Activated T-helper 1 cell treated with anti-CD3 and anti-CD28 coated beads, Interleukin-12 subunit alpha, Interleukin-12 subunit beta, Interleukin-2, Interleukin-4 antibody, amounts not matched to agents 30 ng/mL and 10 ng/mL and 1 ng/mL, durations not matched to agents 14 hours and 24 hours and 36 hours (primary cell): Measurements from ENCODE around the gene HSPG2. TPM values are rescaled to one million over a fixed set of nuclear protein-coding genes. Genes with fewer than 3 reads are reported as not detected.
A peak's percentile ranks its signal among the peaks of the same experiment; 100 is the strongest.

Experiments used
- DNase-seq: peaks from one replicate; pipeline ENCODE4 v3.0.0; 2021; ENCODE audit warnings: low spot score
- H3K27ac Mint-ChIP-seq: one replicate; pipeline ENCODE4 v1.8.0; 2021; ENCODE audit warnings: mild to moderate bottlenecking, mixed read lengths
- H3K27me3 Mint-ChIP-seq: one replicate; pipeline ENCODE4 v1.8.0; 2022; ENCODE audit warnings: mild to moderate bottlenecking, moderate library complexity, mixed read lengths; ENCODE audit not compliant: insufficient read depth
- H3K36me3 Mint-ChIP-seq: one replicate; pipeline ENCODE4 v1.8.0; 2021; ENCODE audit warnings: low read depth, mixed read lengths
- H3K4me1 Mint-ChIP-seq: one replicate; pipeline ENCODE4 v1.8.0; 2021; ENCODE audit warnings: low read depth, mixed read lengths
- H3K4me3 Mint-ChIP-seq: one replicate; pipeline ENCODE4 v1.8.0; 2021; ENCODE audit warnings: mild to moderate bottlenecking, moderate library complexity, mixed read lengths
- H3K9me3 Mint-ChIP-seq: one replicate; pipeline ENCODE4 v1.8.0; 2021; ENCODE audit warnings: mixed read lengths
- intact Hi-C: fragments of 100-400 bp; cut with micrococcal nuclease; formaldehyde crosslinking; loops from one replicate; pipeline ENCODE4 v1.15.1; 2024
- total RNA-seq: library from RNA; stranded (reverse); gene quantifications from 2 replicates; pipeline ENCODE4 v1.2.3, GENCODE V29; 2022

The HSPG2 gene
- total RNA-seq, 1 donor from 2014 or later = 2.4 TPM

GRCh38 chr1:21880619-21880970 is 56.5 kb downstream of the HSPG2 start:
- intact Hi-C loops = no loop called here
- no peaks in the 10 kb centered on the region for H3K9me3 Mint-ChIP-seq
- no peak for DNase-seq
- H3K36me3 Mint-ChIP-seq = no peaks in the 10 kb centered on the region
- no peak overlapping the region for H3K4me3 Mint-ChIP-seq
- no peaks in the 10 kb centered on the region for H3K27me3 Mint-ChIP-seq
- H3K4me1 Mint-ChIP-seq = no peaks in the 10 kb centered on the region
- H3K27ac Mint-ChIP-seq = no peak overlapping the region

DNA sequence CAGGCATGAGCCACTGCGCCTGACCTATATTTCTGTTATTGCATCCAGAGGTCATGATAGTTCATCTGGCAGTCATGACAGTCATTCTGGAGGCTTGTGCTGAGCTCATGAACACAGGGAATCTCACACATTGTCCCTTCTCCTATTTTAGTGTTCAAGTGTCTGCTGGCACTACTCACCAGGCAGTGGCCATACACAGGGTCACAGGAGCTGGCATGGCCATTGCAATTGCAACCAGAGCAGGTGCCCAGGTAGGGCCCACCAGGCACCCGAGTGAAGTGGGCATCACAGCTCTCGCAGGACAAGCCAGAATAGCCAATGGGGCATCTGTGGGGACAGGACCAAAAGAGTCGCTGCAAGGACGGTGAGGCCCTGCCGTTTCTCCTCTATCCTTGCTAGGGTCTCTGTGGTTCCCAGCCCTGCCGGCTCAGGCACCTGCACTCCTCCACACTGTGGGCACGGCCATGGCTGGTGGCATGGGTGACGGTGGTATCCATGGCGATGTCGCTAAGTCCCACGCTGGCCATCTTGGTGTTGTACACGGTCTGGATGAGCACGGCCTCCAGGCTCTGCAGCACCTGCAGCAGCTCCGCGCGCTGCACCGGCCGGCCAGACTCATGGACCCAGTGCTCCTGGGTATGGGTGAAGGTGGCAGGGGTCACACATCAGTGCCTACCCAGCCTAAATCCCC is 57.0 kb downstream of the HSPG2 start:
- intact Hi-C loops = no loop called here
- Mint-ChIP-seq H3K27me3 (no peaks in the 10 kb centered on the region), H3K36me3 (no peaks in the 10 kb centered on the region), H3K4me3 (no peak overlapping the region), H3K9me3 (no peaks in the 10 kb centered on the region), H3K4me1 (no peaks in the 10 kb centered on the region), H3K27ac (no peak overlapping the region)
- no peak for DNase-seq

DNA sequence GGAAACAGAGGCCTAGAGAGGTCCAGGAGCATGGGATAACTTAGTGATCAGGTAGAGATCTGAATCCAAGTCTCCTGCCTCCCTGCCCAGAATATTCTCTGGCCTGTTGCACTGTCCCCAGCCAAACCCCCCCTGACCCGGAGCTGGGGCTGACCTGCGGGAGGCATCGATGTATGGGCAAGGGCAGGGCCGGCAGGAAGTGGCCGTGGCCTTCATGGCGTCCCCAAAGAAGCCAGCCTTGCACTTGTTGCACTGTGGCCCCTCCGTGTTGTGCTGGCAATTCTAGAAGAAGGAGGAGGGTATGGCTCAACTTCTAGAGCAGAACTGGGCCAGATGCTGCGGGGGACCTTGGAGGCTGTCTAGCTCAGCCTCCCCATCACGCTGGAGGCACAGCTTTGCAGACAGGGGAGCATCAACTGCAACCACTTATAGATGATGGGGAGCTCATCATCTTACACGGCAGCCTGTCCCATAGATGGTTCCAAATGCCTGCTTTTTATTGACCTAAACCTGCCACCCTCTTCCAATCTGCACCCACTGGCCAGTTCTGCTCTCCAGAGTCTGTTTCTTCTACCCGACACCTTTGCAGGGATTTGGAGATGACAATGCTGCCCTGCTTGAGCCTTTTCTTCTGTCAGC is 58.2 kb downstream of the HSPG2 start:
- Mint-ChIP-seq H3K4me1 (no peaks in the 10 kb centered on the region), H3K4me3 (no peak overlapping the region), H3K36me3 (no peaks in the 10 kb centered on the region), H3K27me3 (no peaks in the 10 kb centered on the region), H3K27ac (no peak overlapping the region), H3K9me3 (no peaks in the 10 kb centered on the region)
- no peak for DNase-seq
- intact Hi-C loops = no loop called here

- H3K27ac Mint-ChIP-seq = no peak overlapping the region
- H3K36me3 Mint-ChIP-seq = no peaks in the 10 kb centered on the region
- intact Hi-C loops = no loop called here
- no peaks in the 10 kb centered on the region for H3K9me3 Mint-ChIP-seq
- H3K4me1 Mint-ChIP-seq = no peaks in the 10 kb centered on the region
- no peak overlapping the region for H3K4me3 Mint-ChIP-seq
- DNase-seq = no peak
- no peaks in the 10 kb centered on the region for H3K27me3 Mint-ChIP-seq
These were observed 58.9 kb downstream of the HSPG2 start for GRCh38 chr1:21878009-21878773.

DNA sequence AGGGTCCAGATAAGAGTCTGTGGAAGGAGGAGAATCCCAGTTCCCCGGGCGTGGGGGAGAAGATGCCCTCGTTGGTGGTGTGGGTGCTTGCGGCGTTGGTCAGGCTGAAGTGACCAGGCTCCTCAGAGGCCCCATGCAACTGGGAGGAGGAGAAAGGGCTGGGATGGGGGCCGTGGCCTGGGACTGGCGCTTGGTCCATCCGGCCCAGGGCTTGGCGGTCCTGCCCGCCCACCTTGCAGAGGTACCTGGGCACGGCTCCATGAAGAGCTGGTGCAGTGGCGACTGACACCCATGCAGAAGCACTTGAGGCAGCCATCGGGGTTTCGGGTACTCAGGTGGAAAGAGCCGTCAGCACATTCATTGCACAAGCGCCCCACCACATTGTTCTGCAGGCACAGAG is 60.8 kb downstream of the HSPG2 start:
- no peak overlapping the region for H3K27ac Mint-ChIP-seq
- no peak for DNase-seq
- H3K9me3 Mint-ChIP-seq = no peaks in the 10 kb centered on the region
- no peaks in the 10 kb centered on the region for H3K36me3 Mint-ChIP-seq
- no peak overlapping the region for H3K4me3 Mint-ChIP-seq
- intact Hi-C loops = no loop called here
- no peaks in the 10 kb centered on the region for H3K27me3 Mint-ChIP-seq
- no peaks in the 10 kb centered on the region for H3K4me1 Mint-ChIP-seq

DNA sequence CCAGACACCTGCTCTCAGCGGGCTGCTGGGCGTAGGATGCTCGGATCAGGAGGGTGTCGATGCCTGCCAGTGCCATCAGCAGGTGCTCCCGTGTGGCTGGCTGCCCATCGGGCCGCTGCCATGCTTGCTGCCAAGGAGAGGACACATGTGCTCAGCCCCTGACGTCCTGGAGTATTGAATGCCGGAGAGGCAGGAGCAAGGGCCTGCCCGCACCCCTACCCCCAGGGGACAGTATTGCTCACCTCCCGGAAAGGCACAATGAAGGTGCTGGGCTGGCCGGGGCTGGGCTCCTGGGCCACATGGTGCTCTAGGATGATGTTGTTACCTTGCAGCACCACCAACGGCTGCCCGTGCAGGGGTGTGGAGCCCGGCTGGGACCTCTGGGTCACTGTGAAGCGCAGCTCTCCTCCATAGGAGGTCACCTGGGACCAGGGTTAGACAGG is 61.5 kb downstream of the HSPG2 start:
- Mint-ChIP-seq H3K27ac (no peak overlapping the region), H3K9me3 (no peaks in the 10 kb centered on the region), H3K36me3 (no peaks in the 10 kb centered on the region), H3K4me1 (no peaks in the 10 kb centered on the region), H3K4me3 (no peak overlapping the region), H3K27me3 (no peaks in the 10 kb centered on the region)
- DNase-seq = no peak
- intact Hi-C loops = no loop called here

DNA sequence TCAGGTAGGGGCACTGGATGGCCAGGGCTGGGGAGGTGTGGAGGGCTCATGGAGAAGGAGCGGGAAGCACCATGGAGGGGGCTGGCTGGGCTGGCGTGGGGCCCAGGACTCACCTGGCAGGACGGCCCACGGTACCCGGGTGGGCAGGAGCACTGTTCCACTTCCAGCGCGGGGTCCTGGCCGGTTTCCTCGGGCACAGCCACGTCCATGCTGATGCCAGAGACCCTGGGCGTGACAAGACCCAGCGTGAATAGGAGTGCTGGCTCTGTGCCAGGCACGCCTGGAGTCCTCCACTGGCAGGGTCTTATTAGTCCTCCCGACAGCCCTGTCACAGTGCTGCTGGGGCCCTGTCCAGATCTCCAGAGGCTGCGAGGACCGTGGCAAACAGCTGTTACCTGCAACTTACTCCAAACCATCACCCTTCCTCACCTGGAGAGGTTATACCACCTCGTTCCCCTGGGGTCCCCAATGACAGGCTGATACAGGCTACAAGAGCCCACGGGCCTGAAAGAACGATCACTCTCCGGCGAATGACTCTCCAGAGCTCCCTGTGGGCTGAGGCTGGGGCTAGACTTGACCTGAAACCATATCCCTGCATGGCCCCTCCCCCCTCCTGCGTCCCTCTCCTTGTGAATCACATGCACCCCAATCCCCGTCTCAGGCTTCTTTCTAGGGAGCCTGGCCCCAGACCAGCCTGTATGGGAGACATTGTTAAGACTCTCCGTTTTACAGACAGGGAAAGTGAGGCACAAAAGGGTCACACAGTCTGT is 62.1 kb downstream of the HSPG2 start:
- H3K36me3 Mint-ChIP-seq = no peaks in the 10 kb centered on the region
- H3K4me3 Mint-ChIP-seq = no peak overlapping the region
- H3K4me1 Mint-ChIP-seq = no peaks in the 10 kb centered on the region
- DNase-seq = no peak
- no peak overlapping the region for H3K27ac Mint-ChIP-seq
- H3K27me3 Mint-ChIP-seq = no peaks in the 10 kb centered on the region
- no peaks in the 10 kb centered on the region for H3K9me3 Mint-ChIP-seq
- intact Hi-C loops = no loop called here

DNA sequence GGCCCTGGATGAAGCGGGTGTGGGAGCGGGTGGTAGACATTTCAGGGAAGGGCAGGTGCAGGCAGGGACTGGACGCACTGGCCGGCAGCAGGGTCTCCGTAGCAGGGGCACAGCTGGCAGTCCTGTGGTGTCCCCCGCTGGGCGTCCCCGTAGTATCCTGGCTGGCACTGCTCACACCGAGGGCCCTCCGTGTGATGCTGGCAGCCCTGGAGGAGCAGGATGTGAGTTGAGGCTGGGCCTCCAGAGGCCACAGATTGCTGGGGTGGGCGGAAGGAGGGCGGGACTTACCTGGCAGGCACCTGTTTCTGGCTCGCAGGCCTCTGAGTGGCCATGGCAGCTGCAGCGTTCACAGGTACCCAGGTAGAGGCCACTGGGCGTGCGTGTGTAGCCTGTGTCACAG is 62.8 kb downstream of the HSPG2 start:
- no peaks in the 10 kb centered on the region for H3K27me3 Mint-ChIP-seq
- intact Hi-C loops = no loop called here
- no peaks in the 10 kb centered on the region for H3K4me1 Mint-ChIP-seq
- H3K27ac Mint-ChIP-seq = no peak overlapping the region
- no peak overlapping the region for H3K4me3 Mint-ChIP-seq
- DNase-seq = no peak
- H3K9me3 Mint-ChIP-seq = no peaks in the 10 kb centered on the region
- no peaks in the 10 kb centered on the region for H3K36me3 Mint-ChIP-seq

- no peak overlapping the region for H3K4me3 Mint-ChIP-seq
- no peaks in the 10 kb centered on the region for H3K27me3 Mint-ChIP-seq
- no peaks in the 10 kb centered on the region for H3K36me3 Mint-ChIP-seq
- no peaks in the 10 kb centered on the region for H3K9me3 Mint-ChIP-seq
- H3K27ac Mint-ChIP-seq = no peak overlapping the region
- intact Hi-C loops = no loop called here
- DNase-seq = no peak
- H3K4me1 Mint-ChIP-seq = no peaks in the 10 kb centered on the region
These were observed 63.3 kb downstream of the HSPG2 start for GRCh38 chr1:21873761-21874160.

DNA sequence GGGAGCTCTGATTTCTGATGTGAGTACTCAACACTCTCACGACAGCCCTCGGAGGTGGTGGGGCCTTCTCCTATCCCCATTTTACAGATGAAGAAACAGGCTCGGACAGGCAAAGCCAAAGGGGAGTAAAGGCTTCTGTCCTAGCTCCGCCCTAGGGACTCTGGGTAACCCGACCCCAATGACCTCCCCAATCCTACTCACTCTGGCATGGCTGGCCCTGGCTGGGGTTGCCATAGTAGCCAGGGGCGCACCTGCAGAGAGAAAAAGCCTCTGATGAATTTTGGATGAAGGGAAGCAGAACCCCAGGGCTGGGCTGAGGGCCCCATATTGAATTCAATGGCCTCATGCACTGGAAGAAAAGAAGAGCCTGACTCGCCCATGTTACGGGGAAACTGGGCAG is 63.9 kb downstream of the HSPG2 start:
- Mint-ChIP-seq H3K27me3 (no peaks in the 10 kb centered on the region), H3K27ac (peak overlapping the region; percentile 12), H3K9me3 (no peaks in the 10 kb centered on the region), H3K36me3 (no peaks in the 10 kb centered on the region), H3K4me3 (no peak overlapping the region), H3K4me1 (no peaks in the 10 kb centered on the region)
- intact Hi-C loops = no loop called here
- no peak for DNase-seq

- H3K27ac Mint-ChIP-seq = no peak overlapping the region
- H3K4me3 Mint-ChIP-seq = no peak overlapping the region
- no peak for DNase-seq
- H3K9me3 Mint-ChIP-seq = no peaks in the 10 kb centered on the region
- no peaks in the 10 kb centered on the region for H3K27me3 Mint-ChIP-seq
- no peaks in the 10 kb centered on the region for H3K36me3 Mint-ChIP-seq
- no peaks in the 10 kb centered on the region for H3K4me1 Mint-ChIP-seq
- intact Hi-C loops = no loop called here
These were observed 64.5 kb downstream of the HSPG2 start for GRCh38 chr1:21872445-21873079.

GRCh38 chr1:21871943-21872342 is 65.2 kb downstream of the HSPG2 start:
- Mint-ChIP-seq H3K4me3 (no peak overlapping the region), H3K9me3 (no peaks in the 10 kb centered on the region), H3K36me3 (no peaks in the 10 kb centered on the region), H3K27me3 (no peaks in the 10 kb centered on the region), H3K4me1 (no peaks in the 10 kb centered on the region), H3K27ac (no peak overlapping the region)
- DNase-seq = no peak
- intact Hi-C loops = no loop called here
